Left lobe of liver (tissue), 2 donors: ENCODE data around the gene CFAP299. TPM values are rescaled to one million over a fixed set of nuclear protein-coding genes. Genes with fewer than 3 reads are reported as not detected.

Experiments used
- ATAC-seq: fragments of 200-7000 bp; cut with Tn5 transposase; one replicate; pipeline ENCODE4 v1.9.1; 2020; ENCODE audit warnings: mild to moderate bottlenecking, moderate library complexity
- DNase-seq: peaks from one replicate; pipeline ENCODE4 v3.0.0-alpha.2; 2020; ENCODE audit warnings: low spot score
- total RNA-seq: library from RNA; stranded (reverse); gene quantifications from one replicate; pipeline ENCODE4 v1.2.1, GENCODE V29; 2021
- donor health status: DM: no; HTN: no; CAD: no; lungs with moderate emphysema.
- donor health status: DM: no; HTN: yes; CAD: no.

Gene CFAP299
- total RNA-seq, 1 donor from 2014 or later: not detected

DNA sequence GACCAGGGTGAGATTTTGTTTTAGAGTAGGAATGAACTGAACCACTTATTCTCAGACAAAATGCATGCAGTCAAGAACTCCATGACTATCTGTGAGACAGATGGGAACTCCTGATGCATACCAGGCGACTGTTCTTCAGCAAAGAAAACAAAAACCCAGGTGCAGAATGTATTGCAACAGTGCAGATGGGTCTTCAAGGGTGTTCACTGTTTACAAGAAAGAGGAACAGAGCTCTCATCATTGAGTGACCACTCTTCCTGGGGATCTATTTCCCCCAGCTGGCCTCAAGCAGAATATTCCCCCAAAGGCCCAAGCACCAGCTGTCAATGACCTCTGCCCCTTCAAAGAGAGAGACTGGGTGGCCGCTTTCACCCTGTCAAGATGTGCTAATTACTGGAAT lies 655.3 kb downstream of the CFAP299 start:
- no peak for ATAC-seq
- no peak for DNase-seq

DNA sequence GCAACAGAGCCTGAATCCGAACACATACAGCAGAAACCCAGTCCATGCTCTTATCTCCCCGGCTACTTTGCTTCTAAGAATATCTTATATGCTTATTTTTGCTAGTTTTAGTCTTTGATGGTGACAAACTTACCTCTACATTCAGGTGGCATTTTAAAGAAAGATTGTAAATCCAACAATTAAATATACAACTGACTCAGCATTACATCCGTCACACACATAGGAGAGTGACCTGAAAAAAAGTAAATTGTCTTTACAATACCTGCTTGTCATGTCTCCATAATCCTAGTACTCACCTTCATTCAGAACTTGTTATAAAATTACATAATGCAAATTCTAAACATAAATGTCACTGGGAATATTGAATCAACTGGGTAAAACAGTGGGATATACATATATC lies 664.4 kb downstream of the CFAP299 start:
- no peak for ATAC-seq
- no peak for DNase-seq

DNA sequence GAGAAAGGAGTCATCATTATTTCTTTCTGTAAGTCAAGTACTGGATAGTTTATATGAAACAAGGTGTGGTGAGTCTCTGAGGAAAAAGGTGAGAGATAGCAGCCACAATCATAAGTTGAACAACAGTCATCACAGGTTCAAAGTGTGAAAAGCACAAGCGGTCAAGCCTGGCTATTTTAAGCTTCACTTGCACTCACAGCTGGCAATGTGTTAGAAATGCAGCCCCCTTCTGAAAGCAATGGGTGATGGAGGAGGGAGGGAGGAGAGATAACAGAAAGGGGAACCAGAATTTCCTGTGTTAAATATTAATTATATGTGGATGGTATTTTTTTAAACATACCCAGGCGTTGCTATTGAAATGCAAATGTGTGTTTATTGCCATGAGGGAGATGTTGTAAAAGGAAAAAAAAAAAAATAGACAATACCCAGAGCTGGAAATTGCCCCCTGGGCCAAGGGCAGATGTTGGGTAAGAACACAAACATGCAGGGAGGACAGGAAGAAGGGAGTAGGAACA lies 668.1 kb downstream of the CFAP299 start:
- DNase-seq: no peak

DNA sequence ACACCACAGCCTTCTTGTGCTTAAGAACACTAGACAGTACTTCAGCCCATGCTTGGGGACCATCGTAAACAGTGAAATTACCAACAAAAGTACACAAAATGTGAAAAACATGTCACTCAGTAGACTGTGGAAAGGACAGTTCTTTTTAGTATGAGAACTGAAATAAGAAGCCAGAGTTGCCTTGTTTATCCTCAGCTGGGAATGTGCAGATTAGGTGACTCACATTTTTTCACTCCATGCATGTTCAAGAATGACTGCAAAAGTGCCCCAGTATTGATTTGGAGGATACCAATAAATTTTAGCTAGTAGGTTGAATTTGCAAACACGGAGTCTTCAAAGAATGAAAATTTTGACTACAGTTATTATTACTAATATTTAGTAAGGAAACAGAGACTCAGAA lies 671.9 kb downstream of the CFAP299 start:
- no peak for ATAC-seq
- DNase-seq: no peak

More for the DNA sequence above, 668.1 kb downstream of the CFAP299 start:
- ATAC-seq: no peak

Other genes with a start within 250 kb of the CFAP299 start
- gene PRDM8, start 138.2 kb upstream of the CFAP299 start, total RNA-seq: 0.28 TPM
- not detected for gene FGF5, start 69.1 kb upstream of the CFAP299 start, total RNA-seq